Hematopoietic multipotent progenitor cell treated with erythropoietin and hydrocortisone succinate and interleukin-3 and kit ligand, for 6 days (in vitro differentiated cells): ENCODE measurements around the gene APBB2.
"Not testable (repeated sequence)": the region's sequence is repeated elsewhere in the genome, so short reads cannot be mapped to it uniquely, and the experiment has no call there.

Experiments
- DNase-seq: peaks from one replicate; pipeline ENCODE4 v3.0.0-alpha.2; 2015

Gene APBB2

GRCh38 chr4:41095192-41095872 is 119.0 kb downstream of the APBB2 start:
- DNase-seq, result no peak

GRCh38 chr4:41092128-41092527 is 122.2 kb downstream of the APBB2 start:
- no peak for DNase-seq

- DNase-seq, result no peak
Measured at GRCh38 chr4:41081847-41082246, 132.5 kb downstream of the APBB2 start.

GRCh38 chr4:41080976-41081375 is 133.4 kb downstream of the APBB2 start:
- DNase-seq, result no peak

- no peak for DNase-seq
Measured at GRCh38 chr4:41079881-41080560, 134.3 kb downstream of the APBB2 start.

GRCh38 chr4:41077628-41078027 is 136.7 kb downstream of the APBB2 start:
- DNase-seq, result no peak

GRCh38 chr4:41076481-41076880 is 137.9 kb downstream of the APBB2 start:
- no peak for DNase-seq

- no peak for DNase-seq
Measured at GRCh38 chr4:41074215-41074614, 140.1 kb downstream of the APBB2 start.

GRCh38 chr4:41072021-41072777 is 142.1 kb downstream of the APBB2 start:
- no peak for DNase-seq

GRCh38 chr4:41070516-41071281 is 143.6 kb downstream of the APBB2 start:
- DNase-seq, result no peak

- no peak for DNase-seq
Measured at GRCh38 chr4:41069838-41070237, 144.5 kb downstream of the APBB2 start.

- DNase-seq, result no peak
Measured at GRCh38 chr4:41069257-41069656, 145.1 kb downstream of the APBB2 start.

GRCh38 chr4:41067369-41067768 is 147.0 kb downstream of the APBB2 start:
- no peak for DNase-seq

GRCh38 chr4:41066049-41066448 is 148.3 kb downstream of the APBB2 start:
- DNase-seq, result no peak

- DNase-seq, result no peak
Measured at GRCh38 chr4:41065434-41066006, 148.8 kb downstream of the APBB2 start.

GRCh38 chr4:41064953-41065352 is 149.4 kb downstream of the APBB2 start:
- no peak for DNase-seq

GRCh38 chr4:41061482-41062185 is 152.7 kb downstream of the APBB2 start:
- no peak for DNase-seq

- DNase-seq, result no peak
Measured at GRCh38 chr4:41060352-41061334, 153.7 kb downstream of the APBB2 start.

- DNase-seq, result not testable (repeated sequence)
Measured at GRCh38 chr4:41059411-41059810, 154.9 kb downstream of the APBB2 start.

- DNase-seq, result no peak
Measured at GRCh38 chr4:41058426-41058825, 155.9 kb downstream of the APBB2 start.

- DNase-seq, result no peak
Measured at GRCh38 chr4:41057467-41057866, 156.9 kb downstream of the APBB2 start.
